ENCODE results near the gene BCAR3. TPM values are rescaled to one million over a fixed set of nuclear protein-coding genes. Genes with fewer than 3 reads are reported as not detected.
A peak's percentile ranks its signal among the peaks of the same experiment; 100 is the strongest.

BCAR3 gene
- total and polyA plus RNA-seq, 8 donors = 15.5 to 26.0 (median 18.9) TPM

DNA sequence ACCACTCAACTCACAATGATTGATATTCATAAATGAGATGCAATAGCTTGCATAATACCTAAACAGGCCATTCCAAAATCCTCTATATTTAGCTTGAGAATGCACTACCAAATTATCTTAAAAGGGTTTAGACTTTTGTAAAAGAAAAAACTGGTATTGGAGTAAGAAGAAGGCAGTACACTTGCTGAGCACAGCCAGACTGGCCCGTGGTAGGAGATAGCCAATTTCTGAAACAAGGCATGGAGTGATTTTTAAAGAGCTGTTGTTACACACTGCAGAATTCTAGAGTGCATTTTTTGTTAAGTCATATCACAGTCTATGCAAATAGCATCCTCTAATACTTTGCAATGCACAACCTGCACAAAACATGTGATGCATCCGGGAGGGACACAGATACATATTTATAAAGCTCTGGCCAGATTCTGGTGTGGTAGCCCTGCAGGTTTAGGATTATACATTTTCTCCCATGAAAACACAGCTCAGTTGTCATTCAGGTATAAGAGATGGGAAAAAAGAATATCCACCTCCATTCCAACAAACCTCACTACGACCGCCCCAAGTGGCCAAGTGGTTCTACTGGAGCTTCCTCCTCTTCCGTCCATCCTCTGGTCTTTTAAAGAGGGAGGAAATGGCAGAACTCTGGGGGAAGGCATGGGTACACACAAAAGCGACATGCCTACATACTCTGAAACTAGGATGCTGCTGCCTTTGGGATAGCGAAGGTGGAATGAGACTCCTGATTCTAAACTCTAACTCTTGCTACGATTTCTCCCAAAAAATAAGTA lies 40.8 kb downstream of the BCAR3 start:
- ATAC-seq = peak; percentile 46
- no peak for DNase-seq
- TF ChIP-seq, protein P1, sequence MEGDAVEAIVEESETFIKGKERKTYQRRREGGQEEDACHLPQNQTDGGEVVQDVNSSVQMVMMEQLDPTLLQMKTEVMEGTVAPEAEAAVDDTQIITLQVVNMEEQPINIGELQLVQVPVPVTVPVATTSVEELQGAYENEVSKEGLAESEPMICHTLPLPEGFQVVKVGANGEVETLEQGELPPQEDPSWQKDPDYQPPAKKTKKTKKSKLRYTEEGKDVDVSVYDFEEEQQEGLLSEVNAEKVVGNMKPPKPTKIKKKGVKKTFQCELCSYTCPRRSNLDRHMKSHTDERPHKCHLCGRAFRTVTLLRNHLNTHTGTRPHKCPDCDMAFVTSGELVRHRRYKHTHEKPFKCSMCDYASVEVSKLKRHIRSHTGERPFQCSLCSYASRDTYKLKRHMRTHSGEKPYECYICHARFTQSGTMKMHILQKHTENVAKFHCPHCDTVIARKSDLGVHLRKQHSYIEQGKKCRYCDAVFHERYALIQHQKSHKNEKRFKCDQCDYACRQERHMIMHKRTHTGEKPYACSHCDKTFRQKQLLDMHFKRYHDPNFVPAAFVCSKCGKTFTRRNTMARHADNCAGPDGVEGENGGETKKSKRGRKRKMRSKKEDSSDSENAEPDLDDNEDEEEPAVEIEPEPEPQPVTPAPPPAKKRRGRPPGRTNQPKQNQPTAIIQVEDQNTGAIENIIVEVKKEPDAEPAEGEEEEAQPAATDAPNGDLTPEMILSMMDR (IDR thresholded peaks at IDR 0.05) = no peak
- Histone ChIP-seq H3K9me3 (no peaks in the 10 kb centered on the region), H3K4me1 (no peaks in the 10 kb centered on the region), H3K27me3 (no peaks in the 10 kb centered on the region), H3K4me3 (no peak overlapping the region), H3K36me3 (peaks cover 0 to 6% of the 10 kb centered on the region in 2 donors), H3K27ac (no peak overlapping the region)
- intact Hi-C loops (cut with DNase I) = no loop called here

DNA sequence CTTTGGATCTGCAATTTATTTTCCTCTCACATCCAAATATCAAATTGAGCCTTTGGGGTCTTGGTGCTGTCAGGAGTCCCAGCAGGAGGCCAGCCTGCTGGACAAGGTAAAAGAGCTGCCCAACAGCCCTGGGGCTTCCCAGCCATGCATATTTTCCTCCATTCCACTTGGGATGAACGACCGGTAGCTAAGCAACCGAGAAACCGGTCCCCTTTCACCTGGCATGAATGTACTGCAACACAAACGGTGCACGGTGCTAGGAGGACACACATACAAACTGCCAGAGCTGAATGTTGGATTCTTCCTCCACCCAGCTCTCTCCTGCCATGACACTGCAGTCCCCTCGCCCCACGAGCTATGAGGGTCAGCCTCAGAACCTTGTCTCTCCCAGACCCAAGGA lies 42.7 kb downstream of the BCAR3 start:
- H3K27ac ChIP-seq = peak overlapping the region in 1 of 2 donors; percentile 20
- TF ChIP-seq, protein P1 (IDR thresholded peaks at IDR 0.05) = no peak
- DNase-seq = no peak
- H3K27me3 ChIP-seq = no peaks in the 10 kb centered on the region
- no peak overlapping the region for H3K4me3 ChIP-seq
- no peaks in the 10 kb centered on the region for H3K9me3 ChIP-seq
- intact Hi-C loops (cut with DNase I) = no loop called here
- H3K4me1 ChIP-seq = no peaks in the 10 kb centered on the region
- peak; percentile 59 for ATAC-seq
- H3K36me3 ChIP-seq = peaks cover 0 to 6% of the 10 kb centered on the region in 2 donors

DNA sequence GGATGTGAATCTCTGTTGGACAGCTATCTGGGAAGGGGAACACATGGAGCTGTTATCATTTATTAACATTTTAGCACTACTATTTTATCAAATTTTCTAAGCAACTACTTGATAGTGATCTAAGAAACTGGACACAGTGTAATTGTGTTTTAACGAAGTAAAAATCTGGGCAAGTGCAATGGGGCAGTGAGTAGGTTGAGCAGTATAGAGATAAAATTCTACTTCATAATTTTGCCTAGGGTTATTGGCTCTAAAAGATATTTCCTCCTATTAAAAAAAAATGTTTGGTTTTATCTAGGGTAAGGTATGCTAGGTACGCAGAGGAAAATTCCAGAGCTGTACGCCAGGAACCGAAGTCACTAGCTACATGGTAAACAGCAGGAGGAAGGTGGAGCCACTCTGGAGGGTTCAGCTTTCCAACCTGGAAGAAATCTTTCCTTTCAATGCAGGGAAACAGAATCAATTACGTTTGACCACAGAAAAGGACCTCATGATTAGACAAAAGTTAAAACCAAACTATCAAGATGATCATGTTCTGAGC lies 43.3 kb downstream of the BCAR3 start:
- DNase-seq (peak in 1 of 4 donors; percentile 58), ATAC-seq (peak; percentile 92)
- TF ChIP-seq, protein P1 (IDR thresholded peaks at IDR 0.05) = no peak
- Histone ChIP-seq H3K27me3 (no peaks in the 10 kb centered on the region), H3K4me1 (no peaks in the 10 kb centered on the region), H3K9me3 (no peaks in the 10 kb centered on the region), H3K4me3 (no peak overlapping the region), H3K27ac (peak overlapping the region in 1 of 2 donors; percentile 20), H3K36me3 (peaks cover 0 to 6% of the 10 kb centered on the region in 2 donors)
- intact Hi-C loops (cut with DNase I) = no loop called here

DNA sequence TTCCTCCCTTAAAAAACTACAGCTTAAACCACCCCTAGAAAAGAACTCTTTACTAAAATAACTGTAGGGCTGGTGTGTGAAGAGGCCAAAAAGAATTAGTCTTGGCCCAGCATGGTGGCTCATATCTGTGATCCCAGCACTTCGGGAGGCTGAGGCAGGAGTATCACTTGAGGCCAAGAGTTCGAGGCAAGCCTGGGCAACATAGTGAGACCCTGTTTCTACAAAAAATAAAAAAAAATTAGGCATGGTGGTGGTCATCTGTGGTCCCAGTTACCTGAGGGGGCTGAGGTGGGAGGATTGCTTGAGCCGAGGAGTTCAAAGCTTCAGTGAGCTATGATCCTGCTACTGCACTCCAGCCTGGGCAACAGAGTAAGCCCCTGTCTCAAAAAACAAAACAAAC lies 44.9 kb downstream of the BCAR3 start:
- Histone ChIP-seq H3K27ac (no peak overlapping the region), H3K27me3 (no peaks in the 10 kb centered on the region), H3K9me3 (no peaks in the 10 kb centered on the region), H3K4me3 (no peak overlapping the region), H3K4me1 (no peaks in the 10 kb centered on the region), H3K36me3 (peaks cover 0 to 6% of the 10 kb centered on the region in 2 donors)
- no peak for ATAC-seq
- TF ChIP-seq, protein P1 (IDR thresholded peaks at IDR 0.05) = no peak
- no peak for DNase-seq
- intact Hi-C loops (cut with DNase I) = no loop called here
